ENCODE measurements around the gene OR9A2. TPM values are rescaled to one million over a fixed set of nuclear protein-coding genes. Genes with fewer than 3 reads are reported as not detected.

OR9A2 gene
- total RNA-seq, 1 experiment from 2014 or later = not detected

DNA sequence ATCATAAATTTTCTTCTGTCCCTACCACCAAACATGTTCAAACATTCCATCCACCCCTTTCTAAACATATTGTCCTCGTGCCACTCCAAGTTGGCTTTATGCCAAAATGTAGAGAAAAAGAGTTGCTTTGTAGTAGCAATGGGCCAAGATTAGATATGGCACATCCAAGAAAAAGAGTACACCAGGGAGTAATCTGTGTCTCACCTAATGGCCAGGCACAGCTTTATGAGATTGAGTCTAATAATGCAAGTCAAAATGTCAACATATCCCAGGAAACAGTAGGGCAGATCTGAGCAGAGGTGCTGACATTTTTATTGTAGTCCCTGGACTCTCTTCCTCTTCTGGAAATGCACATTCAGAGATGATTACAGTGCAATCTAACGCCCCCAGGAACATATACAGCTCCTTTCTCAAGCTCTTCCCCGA, 19.5 kb upstream of the OR9A2 start:
- H2BK12ac ChIP-seq (ENCODE audit: insufficient read length, low read depth, low read length) = no peak overlapping the region
- H3K4me3 Mint-ChIP-seq = no peak overlapping the region
- peaks cover 6 to 10% of the 10 kb centered on the region in 2 experiments for H3K4me1 Mint-ChIP-seq

More for the DNA sequence above, 19.5 kb upstream of the OR9A2 start:
- no peak overlapping the region for H3K4me2 ChIP-seq (ENCODE audit: insufficient read depth, insufficient read length, low read length)
- H3T11ph ChIP-seq (ENCODE audit: low read length) = no peak overlapping the region
- WGBS (ENCODE audit: extremely low coverage, insufficient read length, low lambda C conversion rate) = no CpG with 5 or more reads among the region's 3 CpGs
- H4K5ac ChIP-seq (ENCODE audit: insufficient read length, low read depth, low read length) = no peak overlapping the region
- Mint-ChIP-seq H3K27ac (no peak overlapping the region), H3K27me3 (ENCODE audit: low read depth) (no peaks in the 10 kb centered on the region; the same call in none of the 2 replicates), H3K9me3 (no peaks in the 10 kb centered on the region), H3K36me3 (ENCODE audit: insufficient read depth in 1 of 3, low read depth in 3 of 3) (no peaks in the 10 kb centered on the region)
- H3K23me2 ChIP-seq (ENCODE audit: insufficient read length, low read depth, low read length, poor library complexity, severe bottlenecking) = no peaks in the 10 kb centered on the region
- no peaks in the 10 kb centered on the region for H3K4me1 ChIP-seq (ENCODE audit: insufficient read depth, low read length)
- no peaks in the 10 kb centered on the region for H4K20me1 ChIP-seq (ENCODE audit: control insufficient read depth, insufficient read depth, insufficient read length)
- no peak overlapping the region for H3K14ac ChIP-seq (ENCODE audit: insufficient read depth, low read length)
- no peaks in the 10 kb centered on the region for H3K79me1 ChIP-seq (ENCODE audit: insufficient read depth, low read depth, low read length, poor library complexity, severe bottlenecking)
- no peak overlapping the region for H4K8ac ChIP-seq (replicated peaks; ENCODE audit: insufficient read length, low read depth, low read length)
- H2AK5ac ChIP-seq (ENCODE audit: insufficient read length, low read length) = no peak overlapping the region
- no peak overlapping the region for H2AFZ ChIP-seq (ENCODE audit: low read length)
- no peak overlapping the region for H3K18ac ChIP-seq (ENCODE audit: insufficient read length, low read depth, low read length)
- TF ChIP-seq, protein P1, sequence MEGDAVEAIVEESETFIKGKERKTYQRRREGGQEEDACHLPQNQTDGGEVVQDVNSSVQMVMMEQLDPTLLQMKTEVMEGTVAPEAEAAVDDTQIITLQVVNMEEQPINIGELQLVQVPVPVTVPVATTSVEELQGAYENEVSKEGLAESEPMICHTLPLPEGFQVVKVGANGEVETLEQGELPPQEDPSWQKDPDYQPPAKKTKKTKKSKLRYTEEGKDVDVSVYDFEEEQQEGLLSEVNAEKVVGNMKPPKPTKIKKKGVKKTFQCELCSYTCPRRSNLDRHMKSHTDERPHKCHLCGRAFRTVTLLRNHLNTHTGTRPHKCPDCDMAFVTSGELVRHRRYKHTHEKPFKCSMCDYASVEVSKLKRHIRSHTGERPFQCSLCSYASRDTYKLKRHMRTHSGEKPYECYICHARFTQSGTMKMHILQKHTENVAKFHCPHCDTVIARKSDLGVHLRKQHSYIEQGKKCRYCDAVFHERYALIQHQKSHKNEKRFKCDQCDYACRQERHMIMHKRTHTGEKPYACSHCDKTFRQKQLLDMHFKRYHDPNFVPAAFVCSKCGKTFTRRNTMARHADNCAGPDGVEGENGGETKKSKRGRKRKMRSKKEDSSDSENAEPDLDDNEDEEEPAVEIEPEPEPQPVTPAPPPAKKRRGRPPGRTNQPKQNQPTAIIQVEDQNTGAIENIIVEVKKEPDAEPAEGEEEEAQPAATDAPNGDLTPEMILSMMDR (conservative IDR thresholded peaks at IDR 0.05) = no peak
- H3K9ac ChIP-seq (ENCODE audit: extremely low read depth, insufficient read length, low read length) = no peak overlapping the region
- no peaks in the 10 kb centered on the region for H3K27me3 ChIP-seq (ENCODE audit: insufficient read depth, low read length)
- no peak overlapping the region for H3K27ac ChIP-seq (ENCODE audit: insufficient read length, low read depth, low read length)
- no peak overlapping the region for H2BK15ac ChIP-seq (ENCODE audit: low read depth, low read length)
- no peak overlapping the region for H3K4ac ChIP-seq (ENCODE audit: low read depth, low read length)
- no peak overlapping the region for H4K91ac ChIP-seq (ENCODE audit: insufficient read length, low read depth, low read length)
- H3K79me2 ChIP-seq (ENCODE audit: insufficient read depth, low read length) = no peaks in the 10 kb centered on the region
- no peak for DNase-seq
- no peak overlapping the region for H2BK5ac ChIP-seq (ENCODE audit: insufficient read length, low read length)
- H3K23ac ChIP-seq (ENCODE audit: insufficient read length, low read depth, low read length) = no peak overlapping the region
- no peaks in the 10 kb centered on the region for H3K9me3 ChIP-seq (ENCODE audit: control insufficient read depth, low read depth, low read length)
- H2BK20ac ChIP-seq (ENCODE audit: low read depth, low read length, poor library complexity, severe bottlenecking) = no peak overlapping the region
- no peak overlapping the region for H3K56ac ChIP-seq (ENCODE audit: insufficient read length, low read depth, low read length)
- H2BK120ac ChIP-seq (ENCODE audit: low read depth, low read length, poor library complexity, severe bottlenecking) = no peak overlapping the region

Data from H9 (cell line).